ENCODE measurements around the gene SEPTIN11.

The SEPTIN11 gene

DNA sequence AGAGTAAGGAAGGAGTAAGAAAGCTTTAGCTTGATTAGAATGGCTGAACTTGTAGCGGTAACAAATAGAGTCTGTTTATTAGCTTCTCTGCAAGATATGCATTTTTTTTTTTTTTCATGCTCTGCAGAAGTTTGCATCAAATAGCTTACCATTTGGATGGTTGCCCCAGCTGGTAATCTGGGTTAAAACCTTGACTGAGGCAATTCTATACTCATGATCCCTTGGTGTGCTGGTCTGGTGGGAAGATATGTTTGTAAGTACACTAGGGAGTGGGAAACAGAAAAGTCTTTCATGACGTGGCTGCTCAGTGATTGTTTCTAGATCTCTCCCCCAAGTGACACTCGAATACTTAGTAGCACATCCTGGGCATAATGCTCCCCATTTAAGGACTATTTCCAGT is 32.1 kb downstream of the SEPTIN11 start:
- Histone ChIP-seq H3K36me3 (ENCODE audit: control insufficient read depth, insufficient read depth, low read length) (no peaks in the 10 kb centered on the region), H3K27me3 (replicated peaks; ENCODE audit: control insufficient read depth, insufficient read depth, low read length) (no peaks in the 10 kb centered on the region), H3K4me3 (replicated peaks; ENCODE audit: low read depth, low read length) (no peak overlapping the region)
- TF ChIP-seq, protein P1, sequence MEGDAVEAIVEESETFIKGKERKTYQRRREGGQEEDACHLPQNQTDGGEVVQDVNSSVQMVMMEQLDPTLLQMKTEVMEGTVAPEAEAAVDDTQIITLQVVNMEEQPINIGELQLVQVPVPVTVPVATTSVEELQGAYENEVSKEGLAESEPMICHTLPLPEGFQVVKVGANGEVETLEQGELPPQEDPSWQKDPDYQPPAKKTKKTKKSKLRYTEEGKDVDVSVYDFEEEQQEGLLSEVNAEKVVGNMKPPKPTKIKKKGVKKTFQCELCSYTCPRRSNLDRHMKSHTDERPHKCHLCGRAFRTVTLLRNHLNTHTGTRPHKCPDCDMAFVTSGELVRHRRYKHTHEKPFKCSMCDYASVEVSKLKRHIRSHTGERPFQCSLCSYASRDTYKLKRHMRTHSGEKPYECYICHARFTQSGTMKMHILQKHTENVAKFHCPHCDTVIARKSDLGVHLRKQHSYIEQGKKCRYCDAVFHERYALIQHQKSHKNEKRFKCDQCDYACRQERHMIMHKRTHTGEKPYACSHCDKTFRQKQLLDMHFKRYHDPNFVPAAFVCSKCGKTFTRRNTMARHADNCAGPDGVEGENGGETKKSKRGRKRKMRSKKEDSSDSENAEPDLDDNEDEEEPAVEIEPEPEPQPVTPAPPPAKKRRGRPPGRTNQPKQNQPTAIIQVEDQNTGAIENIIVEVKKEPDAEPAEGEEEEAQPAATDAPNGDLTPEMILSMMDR (IDR thresholded peaks at IDR 0.05; ENCODE audit: insufficient read depth, low read length, poor library complexity, severe bottlenecking) = no peak
- DNase-seq (ENCODE audit: extremely low read depth, insufficient read length) = no peak

DNA sequence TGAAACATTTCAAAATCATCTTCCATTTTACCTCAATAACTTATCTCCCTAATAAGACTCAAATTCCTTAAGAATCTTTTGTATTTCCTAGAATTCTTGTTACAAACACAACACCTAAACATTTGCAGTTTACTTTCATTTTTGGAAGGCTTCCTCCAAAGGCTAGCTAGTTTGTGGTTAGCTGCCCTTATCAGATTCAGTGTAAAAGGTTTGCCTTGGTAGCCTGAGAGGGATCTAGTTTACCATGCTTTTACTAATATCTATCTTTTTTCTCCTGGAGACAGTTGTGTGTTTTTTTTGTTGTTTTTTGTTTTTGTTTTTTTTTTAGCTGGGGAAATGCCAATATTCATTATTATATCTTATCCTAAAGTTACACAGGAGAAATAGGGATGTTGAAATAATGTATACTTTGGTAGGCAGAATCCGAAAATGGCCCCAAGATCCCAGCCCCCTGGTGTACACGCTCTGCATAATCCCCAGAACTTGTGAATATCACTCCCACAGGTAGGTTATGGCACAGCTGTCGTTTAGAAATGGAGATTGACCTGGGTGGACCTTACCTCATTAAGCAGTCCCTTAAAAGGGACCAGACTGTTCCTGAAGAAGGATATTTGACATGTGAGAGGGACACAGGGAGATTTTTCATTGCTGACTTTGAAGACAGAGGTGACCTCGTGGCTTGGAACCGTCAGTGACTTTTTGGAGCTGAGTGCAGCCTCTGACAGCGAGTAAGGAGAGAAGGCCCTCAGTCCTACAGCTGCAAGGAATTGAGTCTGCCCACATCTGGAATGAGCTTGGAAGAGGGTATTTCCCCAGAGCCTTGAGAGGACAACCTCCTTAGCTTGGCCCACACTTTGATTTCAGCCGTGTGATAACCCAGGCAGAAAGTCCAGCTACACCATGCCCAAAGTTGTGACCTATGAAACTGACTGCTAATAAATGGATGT is 33.4 kb downstream of the SEPTIN11 start:
- TF ChIP-seq, protein P1 (IDR thresholded peaks at IDR 0.05; ENCODE audit: insufficient read depth, low read length, poor library complexity, severe bottlenecking) = no peak
- H3K4me3 ChIP-seq (replicated peaks; ENCODE audit: low read depth, low read length) = no peak overlapping the region
- no peaks in the 10 kb centered on the region for H3K27me3 ChIP-seq (replicated peaks; ENCODE audit: control insufficient read depth, insufficient read depth, low read length)
- no peaks in the 10 kb centered on the region for H3K36me3 ChIP-seq (ENCODE audit: control insufficient read depth, insufficient read depth, low read length)
- no peak for DNase-seq (ENCODE audit: extremely low read depth, insufficient read length)

DNA sequence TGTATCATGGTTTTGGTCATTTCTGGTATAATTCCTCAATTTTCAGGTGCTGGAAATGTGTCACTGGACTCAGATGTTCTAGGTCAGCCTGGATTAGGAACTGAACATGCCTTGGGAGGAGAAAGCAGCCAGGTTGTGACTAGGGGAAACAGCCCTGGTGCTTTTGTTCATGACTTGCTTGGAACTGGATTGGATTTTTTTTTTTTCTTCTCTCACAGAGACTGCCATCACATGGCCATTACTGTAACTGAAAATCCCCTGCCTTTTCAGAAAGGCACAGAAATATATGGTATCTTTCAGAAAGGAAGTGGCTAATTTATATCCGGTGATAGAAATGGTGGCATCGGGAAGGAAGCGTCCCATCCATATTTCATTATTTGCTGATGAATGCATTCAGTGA is 34.6 kb downstream of the SEPTIN11 start:
- H3K4me3 ChIP-seq (replicated peaks; ENCODE audit: low read depth, low read length) = no peak overlapping the region
- H3K36me3 ChIP-seq (ENCODE audit: control insufficient read depth, insufficient read depth, low read length) = no peaks in the 10 kb centered on the region
- H3K27me3 ChIP-seq (replicated peaks; ENCODE audit: control insufficient read depth, insufficient read depth, low read length) = no peaks in the 10 kb centered on the region
- TF ChIP-seq, protein P1 (IDR thresholded peaks at IDR 0.05; ENCODE audit: insufficient read depth, low read length, poor library complexity, severe bottlenecking) = peak; percentile 54
- peak; percentile 36 for DNase-seq (ENCODE audit: extremely low read depth, insufficient read length)

DNA sequence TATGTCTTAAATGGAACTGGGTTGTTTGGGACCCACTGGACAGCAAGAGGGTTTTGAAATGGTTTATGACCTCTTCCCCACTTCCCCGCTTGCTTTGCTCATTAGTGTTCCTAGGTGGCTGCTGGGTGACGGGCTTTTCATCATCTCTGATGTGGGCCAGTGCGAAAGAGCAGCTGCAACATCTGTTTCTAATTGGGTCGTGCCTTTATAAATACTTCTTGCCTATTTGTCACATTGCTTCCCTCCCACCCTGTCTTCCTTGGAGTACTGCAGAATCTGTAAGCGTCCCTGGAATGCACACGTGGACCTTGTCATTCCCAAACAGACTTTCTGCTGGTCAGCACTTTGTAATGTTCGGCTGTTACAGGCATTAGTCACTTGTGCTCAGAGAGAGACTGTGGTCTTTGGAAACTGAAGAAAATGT is 35.2 kb downstream of the SEPTIN11 start:
- no peak for DNase-seq (ENCODE audit: extremely low read depth, insufficient read length)
- no peaks in the 10 kb centered on the region for H3K36me3 ChIP-seq (ENCODE audit: control insufficient read depth, insufficient read depth, low read length)
- TF ChIP-seq, protein P1 (IDR thresholded peaks at IDR 0.05; ENCODE audit: insufficient read depth, low read length, poor library complexity, severe bottlenecking) = no peak
- no peaks in the 10 kb centered on the region for H3K27me3 ChIP-seq (replicated peaks; ENCODE audit: control insufficient read depth, insufficient read depth, low read length)
- no peak overlapping the region for H3K4me3 ChIP-seq (replicated peaks; ENCODE audit: low read depth, low read length)

DNA sequence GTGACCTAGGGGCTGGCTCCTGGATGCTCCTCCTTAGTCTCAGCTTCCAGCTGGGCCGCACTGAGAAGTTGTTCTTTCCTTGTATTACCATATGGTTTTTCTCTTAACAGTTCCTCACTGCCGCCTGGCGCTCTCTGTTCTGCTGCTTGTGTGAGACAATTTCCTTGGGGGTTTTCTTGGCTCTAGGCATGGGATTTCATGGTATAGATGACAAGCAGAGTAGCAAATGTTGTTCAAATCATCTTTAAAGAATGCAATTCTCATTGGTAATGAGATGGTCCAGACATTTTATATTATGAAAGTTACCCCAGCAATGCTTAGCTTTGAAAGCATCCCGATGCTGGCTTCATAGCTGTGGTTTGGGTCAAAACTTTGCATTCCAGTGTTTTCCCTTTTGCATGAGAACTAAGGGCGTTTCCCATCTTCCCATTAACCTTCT is 37.6 kb downstream of the SEPTIN11 start:
- TF ChIP-seq, protein P1 (IDR thresholded peaks at IDR 0.05; ENCODE audit: insufficient read depth, low read length, poor library complexity, severe bottlenecking) = no peak
- Histone ChIP-seq H3K4me3 (replicated peaks; ENCODE audit: low read depth, low read length) (no peak overlapping the region), H3K36me3 (ENCODE audit: control insufficient read depth, insufficient read depth, low read length) (no peaks in the 10 kb centered on the region), H3K27me3 (replicated peaks; ENCODE audit: control insufficient read depth, insufficient read depth, low read length) (no peaks in the 10 kb centered on the region)
- no peak for DNase-seq (ENCODE audit: extremely low read depth, insufficient read length)
